SK-N-SH (cell line): ENCODE measurements around the gene C4orf50. TPM values are rescaled to one million over a fixed set of nuclear protein-coding genes. Genes with fewer than 3 reads are reported as not detected.

Source experiments
- CTCF ChIA-PET: fragments of 300-600, 350-600 bp; formaldehyde crosslinking; extraction: SDS; loops from one replicate; lab custom pipeline; 2021; lab: Yijun Ruan, JAX
- POLR2A ChIA-PET: fragments of 350-600 bp; sonication (Branson Sonifier 250); formaldehyde crosslinking; extraction: SDS; loops from one replicate; lab custom pipeline; 2020; ENCODE audit warnings: antibody characterized with exemption, inconsistent platforms; lab: Yijun Ruan, JAX
- DNase-seq: peaks from one replicate; pipeline ENCODE4 v3.0.0; 2012
- H2AFZ ChIP-seq: fragments of 200-600 bp; sonication (generic); 2 replicates; pipeline ENCODE4 v1.8.1; 2016; ENCODE audit warnings: antibody characterized with exemption, mild to moderate bottlenecking, low read depth
- H3F3A ChIP-seq: fragments of 200-600 bp; sonication (generic); replicated peaks from 2 replicates; pipeline ENCODE3; 2016; ENCODE audit warnings: antibody characterized with exemption, mild to moderate bottlenecking; ENCODE audit not compliant: insufficient read depth
- H3K27ac ChIP-seq, 2 experiments: fragments of 200-500 bp in 1 of 2; fragments of 200-600 bp in 1 of 2; sonication (Bioruptor generic) in 1 of 2; sonication (generic), shearing (Covaris generic) in 1 of 2; 2 replicates each; pipeline versions ENCODE4 v1.5.1 to v1.6.1; 2014 to 2016; ENCODE audit warnings: low read depth in 2 of 2, inconsistent platforms in 1 of 2, low read length in 1 of 2, mild to moderate bottlenecking in 1 of 2, mixed read lengths in 1 of 2
- H3K27me3 ChIP-seq: fragments of 200-600 bp; sonication (generic), shearing (Covaris generic); 2 replicates; pipeline ENCODE4 v1.6.1; 2016; ENCODE audit warnings: mixed run types; ENCODE audit not compliant: insufficient read depth
- H3K36me3 ChIP-seq, 2 experiments: fragments of 200-500 bp in 1 of 2; fragments of 200-600 bp in 1 of 2; sonication (Bioruptor generic) in 1 of 2; sonication (generic) in 1 of 2; replicated peaks in 1 of 2; 2 replicates each; pipeline versions ENCODE3 to v1.5.1; 2014 to 2016; ENCODE audit warnings: low read length in 1 of 2, mild to moderate bottlenecking in 1 of 2; ENCODE audit not compliant: insufficient read depth in 2 of 2, control insufficient read depth in 1 of 2
- H3K4me1 ChIP-seq, 2 experiments: fragments of 200-500 bp in 1 of 2; fragments of 200-600 bp in 1 of 2; sonication (Bioruptor generic) in 1 of 2; sonication (generic), shearing (Covaris generic) in 1 of 2; 2 replicates each; pipeline versions ENCODE4 v1.5.1 to v1.6.1; 2014 to 2016; ENCODE audit warnings: low read depth in 1 of 2, low read length in 1 of 2, mixed run types in 1 of 2; ENCODE audit not compliant: insufficient read depth in 2 of 2, control insufficient read depth in 1 of 2
- H3K4me2 ChIP-seq: fragments of 200-600 bp; sonication (generic), shearing (Covaris generic); 2 replicates; pipeline ENCODE4 v1.6.1; 2017; ENCODE audit warnings: mixed run types
- H3K4me3 ChIP-seq, 2 experiments: fragments of 200-500 bp in 1 of 2; fragments of 200-600 bp in 1 of 2; sonication (Bioruptor generic) in 1 of 2; sonication (generic), shearing (Covaris generic) in 1 of 2; 2 replicates each; pipeline versions ENCODE4 v1.5.1 to v1.8.1; 2014 to 2016; ENCODE audit warnings: low read depth in 2 of 2, inconsistent platforms in 1 of 2, low read length in 1 of 2, mild to moderate bottlenecking in 1 of 2, mixed read lengths in 1 of 2, moderate library complexity in 1 of 2
- H3K79me2 ChIP-seq: fragments of 200-600 bp; sonication (generic); 2 replicates; pipeline ENCODE4 v1.8.1; 2017; ENCODE audit warnings: mild to moderate bottlenecking; ENCODE audit not compliant: insufficient read depth
- H3K9ac ChIP-seq: fragments of 200-600 bp; sonication (generic); 2 replicates; pipeline ENCODE4 v1.6.1; 2017; ENCODE audit warnings: mixed run types
- H3K9me2 ChIP-seq: fragments of 200-600 bp; sonication (generic); 2 replicates; pipeline ENCODE4 v1.6.1; 2017; ENCODE audit warnings: mixed run types
- H3K9me3 ChIP-seq: fragments of 200-600 bp; sonication (generic); 2 replicates; pipeline ENCODE4 v1.6.1; 2017; ENCODE audit warnings: mixed run types, mild to moderate bottlenecking, moderate library complexity
- H4K20me1 ChIP-seq: fragments of 200-600 bp; sonication (generic); 2 replicates; pipeline ENCODE4 v1.6.1; 2017; ENCODE audit warnings: mild to moderate bottlenecking, mixed run types; ENCODE audit not compliant: insufficient read depth
- ELF1 ChIP-seq: IDR thresholded peaks from 2 replicates; pipeline ENCODE4 v1.4.0; 2012
- EZH2phosphoT487 ChIP-seq: fragments of 200-600 bp; sonication (generic); IDR thresholded peaks from 2 replicates; pipeline ENCODE4 v1.6.1; 2017; ENCODE audit warnings: low read depth, mixed run types, mild to moderate bottlenecking, antibody characterized with exemption, moderate library complexity, borderline replicate concordance
- FOXM1 ChIP-seq: IDR thresholded peaks from 2 replicates; pipeline ENCODE4 v1.4.0; 2012; ENCODE audit warnings: low read depth, mild to moderate bottlenecking
- GATA2 ChIP-seq: sonication (generic); formaldehyde crosslinking; IDR thresholded peaks from 2 replicates; pipeline ENCODE4 v1.5.0; 2020; ENCODE audit warnings: mild to moderate bottlenecking, missing genetic modification reagents
- IRF3 ChIP-seq: fragments of 150-350 bp; IDR thresholded peaks from 2 replicates; pipeline ENCODE4 v1.6.1; 2016; ENCODE audit warnings: mild to moderate bottlenecking, low read depth, low read length
- NFIC ChIP-seq: IDR thresholded peaks from 2 replicates; pipeline ENCODE4 v1.4.0; 2012; ENCODE audit warnings: borderline replicate concordance
- POLR2AphosphoS5 ChIP-seq: IDR thresholded peaks from 2 replicates; pipeline ENCODE4 v1.6.1; 2012; ENCODE audit warnings: low read depth, low read length
- RCOR1 ChIP-seq: fragments of 150-350 bp; IDR thresholded peaks from 2 replicates; pipeline ENCODE4 v1.6.1; 2017; ENCODE audit warnings: antibody characterized with exemption, low read length
- REST ChIP-seq: IDR thresholded peaks from 2 replicates; pipeline ENCODE4 v1.6.1; 2012; ENCODE audit warnings: mild to moderate bottlenecking, low read depth, low read length, moderate library complexity
- RFX5 ChIP-seq: IDR thresholded peaks from 2 replicates; pipeline ENCODE4 v1.6.1; 2012; ENCODE audit warnings: mild to moderate bottlenecking, improper control_type of control experiment, low read length
- TEAD4 ChIP-seq: IDR thresholded peaks from 2 replicates; pipeline ENCODE4 v1.4.0; 2012; ENCODE audit warnings: mild to moderate bottlenecking, borderline replicate concordance; ENCODE audit not compliant: insufficient read depth
- WGBS: methylation state at CpG from one replicate; pipeline ENCODE4 v1.1.6; 2017; ENCODE audit warnings: low lambda C conversion rate; 5-methylcytosine and 5-hydroxymethylcytosine counted together
- polyA plus RNA-seq, 3 experiments: library from polyadenylated mRNA; depleted of rRNA; stranded (reverse); fragments of >200 nt; gene quantifications; 2 replicates each; pipeline ENCODE4 v1.2.3, GENCODE V29; 2012

Gene C4orf50
- polyA plus RNA-seq, 1 of the 3 experiments (the other 2 are of a cell fraction) = under 0.01 TPM

- no peaks in the 10 kb centered on the region for H3K27me3 ChIP-seq
- no peak overlapping the region for H3K4me2 ChIP-seq
- peaks cover 0 to 3% of the 10 kb centered on the region in 2 experiments for H3K36me3 ChIP-seq
- no peaks in the 10 kb centered on the region for H3K79me2 ChIP-seq
- TF ChIP-seq ELF1 (no peak), RFX5 (no peak), IRF3 (no peak), REST (no peak), GATA2 (CRISPR knock-in tag) (no peak), POLR2AphosphoS5 (no peak), RCOR1 (no peak), EZH2phosphoT487 (no peak), TEAD4 (no peak), FOXM1 (no peak)
- 74% methylated on average over 4 of the region's 13 CpGs for WGBS
- no peaks in the 10 kb centered on the region for H3K9me2 ChIP-seq
- no peak overlapping the region for H3K27ac ChIP-seq
- peaks cover 8% of the 10 kb centered on the region; the same call in 1 of the 2 replicates for H4K20me1 ChIP-seq
- no peaks in the 10 kb centered on the region for H3F3A ChIP-seq
- ChIA-PET CTCF (interaction anchor here (1.1 to 1.5 kb wide), 3 partner anchors 23 to 128 kb away, joined by 3 read pairs; no protein-coding TSS in a partner anchor), POLR2A (no interaction called here)
- H3K9ac ChIP-seq = no peak overlapping the region
- H2AFZ ChIP-seq = no peak overlapping the region
- H3K4me1 ChIP-seq = peaks cover 3 to 4% of the 10 kb centered on the region in 2 experiments; a peak in 2 of 4 replicates
- DNase-seq = no peak
- H3K4me3 ChIP-seq = no peak overlapping the region
- H3K9me3 ChIP-seq = no peaks in the 10 kb centered on the region
These were observed 147.5 kb downstream of the C4orf50 start for GRCh38 chr4:5870701-5871100.

- Histone ChIP-seq H3K9me2 (no peaks in the 10 kb centered on the region), H3F3A (no peaks in the 10 kb centered on the region), H3K4me2 (no peak overlapping the region), H3K9me3 (no peaks in the 10 kb centered on the region), H3K27me3 (no peaks in the 10 kb centered on the region), H3K36me3 (peaks cover 0 to 3% of the 10 kb centered on the region in 2 experiments), H3K27ac (no peak overlapping the region), H2AFZ (no peak overlapping the region), H4K20me1 (peaks cover 5% of the 10 kb centered on the region; the same call in 1 of the 2 replicates), H3K4me1 (peaks cover 3 to 4% of the 10 kb centered on the region in 2 experiments; a peak in 2 of 4 replicates), H3K79me2 (no peaks in the 10 kb centered on the region), H3K9ac (no peak overlapping the region), H3K4me3 (no peak overlapping the region)
- no peak for DNase-seq
- POLR2A ChIA-PET = interaction anchor here (0.6 kb wide), 1 partner anchor 17 kb away, joined by 3 read pairs; no protein-coding TSS in a partner anchor
- 57% methylated on average over 11 of the region's 14 CpGs for WGBS
- TF ChIP-seq NFIC (no peak), GATA2 (CRISPR knock-in tag) (no peak)
- CTCF ChIA-PET = interaction anchor here (1.1 to 1.5 kb wide), 3 partner anchors 22 to 129 kb away, joined by 3 read pairs; no protein-coding TSS in a partner anchor
These were observed 148.1 kb downstream of the C4orf50 start for GRCh38 chr4:5869966-5870619.
